Fibroblast of lung (primary cell): ENCODE measurements around the gene SLC34A1.
"Not testable (repeated sequence)": the region's sequence is repeated elsewhere in the genome, so short reads cannot be mapped to it uniquely, and the experiment has no call there.

ENCODE experiments used
- CTCF ChIP-seq, 2 donors: IDR thresholded peaks in 1 of 2; conservative IDR thresholded peaks in 1 of 2; 1 replicate in 1 of 2; 2 replicates in 1 of 2; pipeline ENCODE4 v1.5.1; 2011 to 2012; ENCODE audit warnings: low read length in 2 of 2, control low read depth in 1 of 2, inconsistent platforms in 1 of 2, low read depth in 1 of 2, mild to moderate bottlenecking in 1 of 2
- EZH2 ChIP-seq: IDR thresholded peaks from 2 replicates; pipeline ENCODE4 v1.5.1; 2012; ENCODE audit warnings: low read length, control low read depth, mild to moderate bottlenecking; ENCODE audit errors: missing control alignments

DNA sequence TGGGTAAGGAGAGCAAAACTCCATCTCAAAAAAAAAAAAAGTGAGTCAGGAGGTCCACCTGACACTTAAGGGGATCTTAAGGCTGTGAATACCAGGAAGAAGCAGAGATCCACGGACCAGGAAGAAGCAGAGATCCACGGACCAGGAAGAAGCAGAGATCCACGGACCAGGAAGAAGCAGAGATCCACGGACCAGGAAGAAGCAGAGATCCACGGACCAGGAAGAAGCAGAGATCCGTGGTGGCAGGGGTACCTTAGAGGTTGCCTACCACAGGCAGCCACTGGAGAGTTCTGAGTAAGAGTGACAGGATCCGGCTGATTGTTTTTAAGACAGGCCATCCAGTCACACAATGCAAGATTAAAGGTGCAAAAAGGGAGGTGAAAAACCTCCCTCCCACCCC lies 36.2 kb downstream of the SLC34A1 start:
- not testable (repeated sequence) for TF ChIP-seq CTCF (conservative IDR thresholded peaks at IDR 0.05 in 1 of 2, IDR thresholded peaks at IDR 0.05 in 1 of 2; ENCODE audit: low read depth in 1 of 2, low read length in 2 of 2); EZH2
